ENCODE measurements around the gene RERE. TPM values are rescaled to one million over a fixed set of nuclear protein-coding genes. Genes with fewer than 3 reads are reported as not detected.

RERE gene
- total and polyA plus RNA-seq, 2 experiments from 2014 or later: 39.8 to 62.8 TPM

GRCh38 chr1:8368956-8369639, 448.3 kb downstream of the RERE start:
- no peaks in the 10 kb centered on the region for H3K27me3 ChIP-seq
- TF ChIP-seq, protein P1, sequence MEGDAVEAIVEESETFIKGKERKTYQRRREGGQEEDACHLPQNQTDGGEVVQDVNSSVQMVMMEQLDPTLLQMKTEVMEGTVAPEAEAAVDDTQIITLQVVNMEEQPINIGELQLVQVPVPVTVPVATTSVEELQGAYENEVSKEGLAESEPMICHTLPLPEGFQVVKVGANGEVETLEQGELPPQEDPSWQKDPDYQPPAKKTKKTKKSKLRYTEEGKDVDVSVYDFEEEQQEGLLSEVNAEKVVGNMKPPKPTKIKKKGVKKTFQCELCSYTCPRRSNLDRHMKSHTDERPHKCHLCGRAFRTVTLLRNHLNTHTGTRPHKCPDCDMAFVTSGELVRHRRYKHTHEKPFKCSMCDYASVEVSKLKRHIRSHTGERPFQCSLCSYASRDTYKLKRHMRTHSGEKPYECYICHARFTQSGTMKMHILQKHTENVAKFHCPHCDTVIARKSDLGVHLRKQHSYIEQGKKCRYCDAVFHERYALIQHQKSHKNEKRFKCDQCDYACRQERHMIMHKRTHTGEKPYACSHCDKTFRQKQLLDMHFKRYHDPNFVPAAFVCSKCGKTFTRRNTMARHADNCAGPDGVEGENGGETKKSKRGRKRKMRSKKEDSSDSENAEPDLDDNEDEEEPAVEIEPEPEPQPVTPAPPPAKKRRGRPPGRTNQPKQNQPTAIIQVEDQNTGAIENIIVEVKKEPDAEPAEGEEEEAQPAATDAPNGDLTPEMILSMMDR (IDR thresholded peaks at IDR 0.05; ENCODE audit: poor library complexity): no peak
- TF ChIP-seq EZH2phosphoT487 (IDR thresholded peaks at IDR 0.05; ENCODE audit: low read depth, severe bottlenecking, unreplicated experiment): no peak
- TF ChIP-seq EZH2 (IDR thresholded peaks at IDR 0.05; ENCODE audit: borderline replicate concordance): no peak
- H3K4me1 ChIP-seq (ENCODE audit: insufficient read depth): peaks cover 58% of the 10 kb centered on the region
- no peak overlapping the region for H3K4me2 ChIP-seq
- no peak for DNase-seq (ENCODE audit: low spot score)
- H3K27ac ChIP-seq: no peak overlapping the region
- no peak overlapping the region for H3K4me3 ChIP-seq
- H3K9me3 ChIP-seq (ENCODE audit: low read depth): no peaks in the 10 kb centered on the region
- H3K79me2 ChIP-seq: peaks cover 93% of the 10 kb centered on the region
- H4K20me1 ChIP-seq (ENCODE audit: insufficient read depth, poor library complexity, severe bottlenecking): peaks cover 82% of the 10 kb centered on the region
- H3K36me3 ChIP-seq (replicated peaks; ENCODE audit: insufficient read depth, low read depth): no peaks in the 10 kb centered on the region
- no peaks in the 10 kb centered on the region for H3K9me2 ChIP-seq (replicated peaks; ENCODE audit: insufficient read depth)
- WGBS (ENCODE audit: low lambda C conversion rate, missing lambda C conversion rate): 80% methylated on average over 5 of the region's 5 CpGs
- H2AFZ ChIP-seq: no peak overlapping the region

DNA sequence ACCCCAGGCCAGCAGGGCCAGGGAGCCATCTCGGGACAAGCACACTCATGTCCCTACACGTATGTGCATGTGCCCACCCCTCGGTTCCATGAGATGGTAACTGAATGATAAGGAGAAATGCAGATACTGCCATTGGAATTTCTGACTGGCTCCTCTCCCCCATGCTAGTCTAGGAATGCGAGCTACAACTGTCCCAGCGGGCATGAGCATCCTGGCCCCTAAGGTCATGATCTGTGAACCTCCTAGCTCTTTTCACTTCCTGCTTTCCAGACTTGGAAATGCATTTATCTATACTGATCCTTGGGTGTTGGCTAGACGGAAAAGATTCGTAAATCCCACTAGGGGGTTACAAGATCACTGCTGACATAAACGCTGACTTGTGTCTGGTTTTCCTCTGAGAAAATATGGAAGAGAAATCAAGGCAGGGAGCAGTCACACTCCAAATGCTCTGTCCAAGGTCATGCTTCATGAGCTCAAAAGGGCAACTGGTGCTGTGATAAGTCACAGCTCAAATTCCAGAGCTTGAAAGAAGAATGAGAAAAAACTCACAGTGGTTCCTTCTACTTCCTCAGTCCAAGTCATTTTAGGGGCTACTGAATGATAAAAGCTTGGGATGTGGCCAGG, 449.8 kb downstream of the RERE start:
- Histone ChIP-seq H3K27ac (peak overlapping the region; percentile 15), H3K9me3 (ENCODE audit: low read depth) (no peaks in the 10 kb centered on the region), H3K4me2 (no peak overlapping the region), H3K79me2 (peaks cover 96% of the 10 kb centered on the region), H2AFZ (no peak overlapping the region), H3K4me1 (ENCODE audit: insufficient read depth) (peaks cover 54% of the 10 kb centered on the region), H4K20me1 (ENCODE audit: insufficient read depth, poor library complexity, severe bottlenecking) (peaks cover 84% of the 10 kb centered on the region), H3K27me3 (no peaks in the 10 kb centered on the region), H3K9me2 (replicated peaks; ENCODE audit: insufficient read depth) (no peaks in the 10 kb centered on the region), H3K4me3 (no peak overlapping the region), H3K36me3 (replicated peaks; ENCODE audit: insufficient read depth, low read depth) (no peaks in the 10 kb centered on the region)
- TF ChIP-seq, protein P1 (IDR thresholded peaks at IDR 0.05; ENCODE audit: poor library complexity): no peak
- TF ChIP-seq EZH2 (IDR thresholded peaks at IDR 0.05; ENCODE audit: borderline replicate concordance) (no peak), EZH2phosphoT487 (IDR thresholded peaks at IDR 0.05; ENCODE audit: low read depth, severe bottlenecking, unreplicated experiment) (no peak)
- 66% methylated on average over 8 of the region's 8 CpGs for WGBS (ENCODE audit: low lambda C conversion rate, missing lambda C conversion rate)
- no peak for DNase-seq (ENCODE audit: low spot score)

- peaks cover 68% of the 10 kb centered on the region for H4K20me1 ChIP-seq (ENCODE audit: insufficient read depth, poor library complexity, severe bottlenecking)
Measured at GRCh38 chr1:8365661-8366362, 451.6 kb downstream of the RERE start.

More at GRCh38 chr1:8365661-8366362, 451.6 kb downstream of the RERE start:
- H3K36me3 ChIP-seq (replicated peaks; ENCODE audit: insufficient read depth, low read depth): no peaks in the 10 kb centered on the region
- WGBS (ENCODE audit: low lambda C conversion rate, missing lambda C conversion rate): 97% methylated on average over 24 of the region's 24 CpGs
- no peak for DNase-seq (ENCODE audit: low spot score)
- peaks cover 37% of the 10 kb centered on the region for H3K4me1 ChIP-seq (ENCODE audit: insufficient read depth)
- no peak overlapping the region for H2AFZ ChIP-seq
- TF ChIP-seq, protein P1 (IDR thresholded peaks at IDR 0.05; ENCODE audit: poor library complexity): no peak
- H3K27ac ChIP-seq: no peak overlapping the region
- no peak overlapping the region for H3K4me2 ChIP-seq
- H3K4me3 ChIP-seq: no peak overlapping the region
- H3K79me2 ChIP-seq: peaks cover 82% of the 10 kb centered on the region
- H3K9me3 ChIP-seq (ENCODE audit: low read depth): no peaks in the 10 kb centered on the region
- no peaks in the 10 kb centered on the region for H3K9me2 ChIP-seq (replicated peaks; ENCODE audit: insufficient read depth)
- no peaks in the 10 kb centered on the region for H3K27me3 ChIP-seq

All from hepatocyte (in vitro differentiated cells).